ENCODE results near the gene POU4F1.
"Not testable (repeated sequence)": the region's sequence is repeated elsewhere in the genome, so short reads cannot be mapped to it uniquely, and the experiment has no call there.

Gene POU4F1, protein sequence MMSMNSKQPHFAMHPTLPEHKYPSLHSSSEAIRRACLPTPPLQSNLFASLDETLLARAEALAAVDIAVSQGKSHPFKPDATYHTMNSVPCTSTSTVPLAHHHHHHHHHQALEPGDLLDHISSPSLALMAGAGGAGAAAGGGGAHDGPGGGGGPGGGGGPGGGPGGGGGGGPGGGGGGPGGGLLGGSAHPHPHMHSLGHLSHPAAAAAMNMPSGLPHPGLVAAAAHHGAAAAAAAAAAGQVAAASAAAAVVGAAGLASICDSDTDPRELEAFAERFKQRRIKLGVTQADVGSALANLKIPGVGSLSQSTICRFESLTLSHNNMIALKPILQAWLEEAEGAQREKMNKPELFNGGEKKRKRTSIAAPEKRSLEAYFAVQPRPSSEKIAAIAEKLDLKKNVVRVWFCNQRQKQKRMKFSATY
- total RNA-seq = 0 to 2.4 (median 0.48) reads per million in 4 experiments

- DNase-seq = peak; percentile 10
Observed at GRCh38 chr13:78603240-78603957, at the start of gene POU4F1. Gene POU4F1, minus strand, starts transcription at chr13:78603552. Its CDS starts 226 bp downstream, at chr13:78603326.

DNA sequence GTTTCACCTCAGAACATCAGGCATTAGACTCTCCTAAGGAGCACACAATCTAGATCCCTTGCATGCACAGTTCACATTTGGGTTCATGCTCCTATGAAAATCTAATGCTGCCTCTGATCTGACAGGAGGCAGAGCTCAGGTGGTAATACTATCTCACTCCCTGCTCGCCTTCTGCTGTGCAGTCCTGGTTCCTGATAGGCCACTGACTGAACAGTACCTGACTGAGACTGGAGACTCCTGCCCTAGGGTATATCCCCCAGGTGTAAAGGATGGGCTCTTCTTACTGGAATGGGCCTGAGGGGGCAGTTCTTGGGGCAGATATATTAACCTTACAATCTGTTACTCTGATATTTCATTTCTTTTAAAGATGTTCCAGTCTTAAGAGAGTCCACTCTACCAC is 49.3 kb upstream of the POU4F1 start:
- DNase-seq = no peak

- no peak for DNase-seq
Observed at GRCh38 chr13:78650717-78651083, 47.3 kb upstream of the POU4F1 start.

- DNase-seq = no peak
Observed at GRCh38 chr13:78649997-78650716, 46.8 kb upstream of the POU4F1 start.

- DNase-seq = not testable (repeated sequence)
Observed at GRCh38 chr13:78647109-78647678, 43.8 kb upstream of the POU4F1 start.

DNA sequence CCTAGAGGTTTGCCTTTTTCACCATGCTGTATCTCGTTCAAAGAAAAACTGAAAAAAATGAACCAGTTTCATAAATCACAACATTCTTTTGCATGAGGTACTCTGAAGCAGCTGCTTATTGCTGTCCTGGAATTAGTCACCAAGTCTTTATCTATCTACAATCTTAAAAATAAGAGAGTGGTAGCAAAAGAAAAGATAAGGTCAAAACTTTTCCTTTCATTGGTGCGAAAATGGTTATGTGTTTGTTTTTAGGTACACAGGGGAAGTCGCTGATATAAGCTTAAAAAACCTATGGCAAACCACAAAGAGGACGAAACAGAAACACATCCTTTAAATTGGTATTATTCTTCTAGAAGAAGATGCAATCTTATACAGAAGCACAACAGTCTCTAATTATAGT is 34.9 kb upstream of the POU4F1 start:
- DNase-seq = no peak

DNA sequence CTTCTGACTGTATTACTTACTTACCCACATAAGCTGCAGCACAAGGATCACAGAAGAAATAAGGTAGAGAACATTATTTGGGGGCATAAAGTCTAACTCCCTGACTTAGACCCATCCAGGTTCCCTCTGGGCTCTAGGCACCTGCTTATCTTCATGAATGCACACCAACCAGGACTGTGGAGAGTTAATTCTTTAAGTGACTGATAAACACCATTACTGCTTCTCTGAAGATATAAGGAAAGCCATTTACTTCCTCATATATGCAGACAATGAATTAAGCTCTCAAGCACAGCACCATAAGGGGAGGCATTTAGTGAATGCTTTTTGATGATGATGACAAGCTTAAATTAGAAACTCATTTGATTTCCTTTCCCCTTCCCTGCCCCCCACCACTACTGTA is 33.1 kb upstream of the POU4F1 start:
- no peak for DNase-seq

DNA sequence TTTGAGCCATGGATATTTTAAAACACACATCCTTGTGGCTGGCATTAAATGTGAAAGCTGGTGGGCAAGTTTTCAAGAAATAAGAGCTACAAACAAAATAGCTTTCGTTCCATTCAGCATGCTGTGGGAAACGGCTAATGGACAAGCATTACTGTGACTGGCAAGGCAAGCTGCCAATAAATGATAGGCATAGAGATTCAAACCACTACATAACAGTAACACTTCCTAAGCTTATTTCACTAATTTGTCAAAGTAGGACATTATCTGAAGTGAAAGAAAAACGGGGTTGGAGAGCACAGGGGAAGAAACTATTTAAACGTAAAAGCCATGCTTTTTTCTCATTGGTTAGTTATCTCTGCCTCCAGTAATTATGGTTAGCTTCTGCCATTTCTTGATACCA is 29.6 kb upstream of the POU4F1 start:
- no peak for DNase-seq

DNA sequence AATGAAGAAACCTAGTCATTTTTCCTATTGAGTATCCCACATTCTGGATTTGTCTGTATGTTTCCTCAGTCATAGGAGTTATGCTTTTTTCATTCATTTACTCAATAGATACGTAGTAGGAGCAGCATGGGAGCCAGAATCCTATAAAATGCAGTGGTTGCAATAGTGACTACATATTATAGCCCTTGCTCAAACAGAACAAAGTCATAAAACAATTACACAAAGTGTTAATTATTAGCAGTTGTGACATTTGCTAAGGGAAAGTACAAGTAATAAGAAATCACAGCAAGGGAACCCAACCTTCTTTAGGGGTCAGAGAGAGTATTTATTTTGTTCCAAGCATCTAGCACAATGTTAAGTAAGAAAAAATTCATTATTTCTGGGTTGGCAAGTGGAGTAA is 27.7 kb upstream of the POU4F1 start:
- DNase-seq = no peak

GRCh38 chr13:78630511-78630910 is 27.2 kb upstream of the POU4F1 start:
- no peak for DNase-seq

- no peak for DNase-seq
Observed at GRCh38 chr13:78625384-78625783, 22.0 kb upstream of the POU4F1 start.

DNA sequence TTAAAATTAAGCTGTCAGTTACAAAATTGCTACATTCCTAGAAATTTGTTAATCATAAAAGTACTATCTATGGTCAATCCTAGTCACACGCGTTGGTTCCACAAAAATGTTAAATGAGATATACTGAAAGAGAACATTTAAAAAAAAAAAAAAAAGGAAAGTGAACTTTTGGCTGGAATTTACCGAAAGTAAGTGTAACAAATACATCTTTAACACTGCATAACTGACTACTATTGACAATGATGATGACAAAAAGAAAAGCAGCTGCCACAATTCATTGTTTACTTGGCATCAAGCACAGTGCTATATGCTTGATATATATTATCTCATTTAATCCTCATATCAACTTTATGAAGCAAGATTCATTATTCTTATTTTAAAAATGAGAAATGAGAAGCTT is 19.8 kb upstream of the POU4F1 start:
- no peak for DNase-seq

DNA sequence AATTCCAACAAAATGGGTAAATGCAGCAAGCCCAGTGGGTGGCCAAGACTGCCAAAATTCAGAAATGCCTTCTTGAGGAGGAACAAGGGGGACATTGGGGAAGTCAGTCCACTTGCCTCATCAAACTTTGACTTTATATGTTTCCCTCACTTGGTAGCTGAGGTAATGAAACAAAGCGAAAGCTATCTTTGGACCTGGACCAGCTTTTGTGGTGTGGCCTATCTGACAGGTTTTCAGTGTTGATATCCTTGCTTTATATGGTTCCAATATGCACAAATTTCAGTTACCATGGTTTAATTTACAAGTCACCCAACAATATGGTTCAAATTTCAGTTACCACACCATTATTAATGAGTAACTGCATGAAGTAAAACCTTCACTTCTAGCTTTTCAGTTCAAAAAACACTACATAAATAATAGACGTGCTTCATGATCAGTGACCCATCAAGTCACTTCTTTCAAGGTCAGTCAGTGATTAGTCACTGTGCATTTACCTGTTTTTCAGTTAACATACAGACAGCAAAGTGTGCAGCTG is 17.7 kb upstream of the POU4F1 start:
- no peak for DNase-seq

DNA sequence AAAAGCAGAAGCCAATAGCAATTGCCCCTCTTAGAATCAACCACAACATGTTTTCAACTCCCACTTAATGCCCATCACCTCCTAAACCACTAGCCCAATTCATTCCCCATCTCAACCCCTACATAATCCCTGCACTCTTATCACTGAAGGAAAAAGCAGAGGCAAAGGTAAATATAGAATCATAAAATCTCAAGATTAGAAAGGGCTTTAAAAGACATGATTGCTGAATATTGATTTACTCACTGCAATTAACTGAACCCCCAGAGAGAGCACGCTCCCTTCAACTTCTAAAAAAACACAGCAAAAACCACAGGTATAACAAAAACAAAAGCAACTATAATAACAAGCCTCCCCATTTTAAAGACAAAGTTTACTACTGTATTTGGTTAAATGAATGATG is 15.1 kb upstream of the POU4F1 start:
- DNase-seq = no peak

- no peak for DNase-seq
Observed at GRCh38 chr13:78611040-78611439, 7.7 kb upstream of the POU4F1 start.

DNA sequence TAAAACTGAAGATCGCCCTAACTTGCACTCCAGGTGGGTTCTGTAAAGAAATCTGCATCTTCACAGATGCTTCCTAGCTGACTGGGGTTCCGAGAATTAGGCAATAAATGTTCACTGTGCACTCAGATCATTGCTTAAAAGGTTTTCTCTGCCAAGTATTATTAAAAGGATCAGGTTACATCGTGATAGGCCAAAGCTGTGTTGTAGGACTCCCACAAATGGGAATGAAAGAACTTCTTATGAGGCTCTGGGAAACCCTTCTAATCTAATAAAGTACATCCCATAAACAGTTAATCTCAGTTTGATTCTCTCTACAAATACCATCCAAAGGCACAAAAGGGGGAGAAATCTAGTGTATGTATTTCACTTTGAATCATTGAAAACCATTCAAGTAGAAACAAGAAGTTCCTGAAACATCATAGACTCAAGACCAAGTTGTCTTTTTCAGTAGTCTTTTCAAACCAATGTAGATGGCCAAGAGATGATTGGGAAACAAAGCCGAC is 7.1 kb upstream of the POU4F1 start:
- no peak for DNase-seq

GRCh38 chr13:78609464-78610205 is 6.3 kb upstream of the POU4F1 start:
- DNase-seq = no peak

GRCh38 chr13:78608688-78609463 is 5.5 kb upstream of the POU4F1 start:
- no peak for DNase-seq

- no peak for DNase-seq
Observed at GRCh38 chr13:78608252-78608687, 4.9 kb upstream of the POU4F1 start.

- no peak for DNase-seq
Observed at GRCh38 chr13:78607409-78608251, 4.3 kb upstream of the POU4F1 start.

All from effector CD8-positive, alpha-beta T cell (primary cell).